HUES48 (cell line): ENCODE results near the gene TBL1XR1.

Experiments used
- H3K27ac ChIP-seq: one replicate; pipeline ENCODE4 v1.7.0; 2013; ENCODE audit warnings: low read depth, low read length, inconsistent platforms
- H3K27me3 ChIP-seq: 2 replicates; pipeline ENCODE4 v1.6.1; 2013; ENCODE audit warnings: mild to moderate bottlenecking, low read length; ENCODE audit not compliant: control insufficient read depth, insufficient read depth
- H3K36me3 ChIP-seq: 2 replicates; pipeline ENCODE4 v1.6.1; 2013; ENCODE audit warnings: low read length; ENCODE audit not compliant: control insufficient read depth, insufficient read depth
- H3K4me1 ChIP-seq: 2 replicates; pipeline ENCODE4 v1.6.1; 2013; ENCODE audit warnings: mild to moderate bottlenecking, low read length; ENCODE audit not compliant: control insufficient read depth, insufficient read depth
- H3K4me3 ChIP-seq: 2 replicates; pipeline ENCODE4 v1.5.1; 2013; ENCODE audit warnings: mild to moderate bottlenecking, low read depth, low read length
- H3K9ac ChIP-seq: 2 replicates; pipeline ENCODE4 v1.6.1; 2013; ENCODE audit warnings: mild to moderate bottlenecking, low read depth, low read length, moderate library complexity
- H3K9me3 ChIP-seq: 2 replicates; pipeline ENCODE4 v1.6.1; 2013; ENCODE audit warnings: low read length; ENCODE audit not compliant: control insufficient read depth, insufficient read depth

The TBL1XR1 gene

GRCh38 chr3:177224414-177224813, 27.1 kb upstream of the TBL1XR1 start:
- Histone ChIP-seq H3K27me3 (no peaks in the 10 kb centered on the region), H3K4me3 (no peak overlapping the region), H3K27ac (no peak overlapping the region), H3K9ac (no peak overlapping the region), H3K9me3 (peaks cover 7% of the 10 kb centered on the region), H3K36me3 (no peaks in the 10 kb centered on the region), H3K4me1 (no peaks in the 10 kb centered on the region)

- Histone ChIP-seq H3K9ac (no peak overlapping the region), H3K4me1 (no peaks in the 10 kb centered on the region), H3K27me3 (no peaks in the 10 kb centered on the region), H3K27ac (no peak overlapping the region), H3K36me3 (no peaks in the 10 kb centered on the region), H3K4me3 (no peak overlapping the region), H3K9me3 (no peaks in the 10 kb centered on the region)
These were observed 24.5 kb upstream of the TBL1XR1 start for GRCh38 chr3:177221744-177222143.

- Histone ChIP-seq H3K4me3 (no peak overlapping the region), H3K9me3 (no peaks in the 10 kb centered on the region), H3K36me3 (no peaks in the 10 kb centered on the region), H3K27me3 (no peaks in the 10 kb centered on the region), H3K9ac (no peak overlapping the region), H3K4me1 (no peaks in the 10 kb centered on the region), H3K27ac (no peak overlapping the region)
These were observed 23.1 kb upstream of the TBL1XR1 start for GRCh38 chr3:177220136-177220974.

GRCh38 chr3:177213801-177214535, 16.7 kb upstream of the TBL1XR1 start:
- Histone ChIP-seq H3K4me1 (0 out of 2 replicates have a peak, but pooled peaks cover 6% of the 10 kb centered on the region), H3K27ac (no peak overlapping the region), H3K36me3 (no peaks in the 10 kb centered on the region), H3K9ac (no peak overlapping the region), H3K4me3 (no peak overlapping the region), H3K27me3 (no peaks in the 10 kb centered on the region), H3K9me3 (no peaks in the 10 kb centered on the region)

GRCh38 chr3:177212756-177213155, 15.5 kb upstream of the TBL1XR1 start:
- no peaks in the 10 kb centered on the region for H3K27me3 ChIP-seq
- no peak overlapping the region for H3K9ac ChIP-seq
- H3K9me3 ChIP-seq: no peaks in the 10 kb centered on the region
- H3K36me3 ChIP-seq: no peaks in the 10 kb centered on the region
- no peak overlapping the region for H3K27ac ChIP-seq
- no peak overlapping the region for H3K4me3 ChIP-seq
- 0 out of 2 replicates have a peak, but pooled peaks cover 6% of the 10 kb centered on the region for H3K4me1 ChIP-seq

GRCh38 chr3:177212278-177212610, 15.0 kb upstream of the TBL1XR1 start:
- no peaks in the 10 kb centered on the region for H3K9me3 ChIP-seq
- H3K4me3 ChIP-seq: no peak overlapping the region
- H3K27ac ChIP-seq: no peak overlapping the region
- H3K4me1 ChIP-seq: 0 out of 2 replicates have a peak, but pooled peaks cover 6% of the 10 kb centered on the region
- H3K9ac ChIP-seq: no peak overlapping the region
- no peaks in the 10 kb centered on the region for H3K36me3 ChIP-seq
- no peaks in the 10 kb centered on the region for H3K27me3 ChIP-seq

- Histone ChIP-seq H3K36me3 (no peaks in the 10 kb centered on the region), H3K27ac (no peak overlapping the region), H3K27me3 (no peaks in the 10 kb centered on the region), H3K4me1 (0 out of 2 replicates have a peak, but pooled peaks cover 6% of the 10 kb centered on the region), H3K4me3 (no peak overlapping the region), H3K9ac (no peak overlapping the region), H3K9me3 (no peaks in the 10 kb centered on the region)
These were observed 14.4 kb upstream of the TBL1XR1 start for GRCh38 chr3:177211503-177212277.

GRCh38 chr3:177210744-177211502, 13.6 kb upstream of the TBL1XR1 start:
- no peaks in the 10 kb centered on the region for H3K9me3 ChIP-seq
- H3K9ac ChIP-seq: no peak overlapping the region
- no peak overlapping the region for H3K4me3 ChIP-seq
- H3K27ac ChIP-seq: no peak overlapping the region
- H3K27me3 ChIP-seq: no peaks in the 10 kb centered on the region
- H3K4me1 ChIP-seq: 0 out of 2 replicates have a peak, but pooled peaks cover 6% of the 10 kb centered on the region
- H3K36me3 ChIP-seq: no peaks in the 10 kb centered on the region

- no peaks in the 10 kb centered on the region for H3K27me3 ChIP-seq
- H3K4me3 ChIP-seq: no peak overlapping the region
- H3K27ac ChIP-seq: no peak overlapping the region
- H3K9me3 ChIP-seq: peaks cover under 1% of the 10 kb centered on the region
- 0 out of 2 replicates have a peak, but pooled peaks cover 6% of the 10 kb centered on the region for H3K4me1 ChIP-seq
- no peaks in the 10 kb centered on the region for H3K36me3 ChIP-seq
- H3K9ac ChIP-seq: no peak overlapping the region
These were observed 12.2 kb upstream of the TBL1XR1 start for GRCh38 chr3:177209509-177209908.

- Histone ChIP-seq H3K9me3 (peaks cover 8% of the 10 kb centered on the region), H3K4me1 (0 out of 2 replicates have a peak, but pooled peaks cover 5% of the 10 kb centered on the region), H3K4me3 (no peak overlapping the region), H3K9ac (no peak overlapping the region), H3K27ac (no peak overlapping the region), H3K27me3 (no peaks in the 10 kb centered on the region), H3K36me3 (no peaks in the 10 kb centered on the region)
These were observed 11.5 kb upstream of the TBL1XR1 start for GRCh38 chr3:177208781-177209180.
